CD4-positive, alpha-beta T cell treated with Interleukin-4 for 1 hour (primary cell): ENCODE results near the gene IFT57.

Experiments
- DNase-seq, 2 donors: peaks; one replicate each; pipeline ENCODE4 v3.0.0-alpha.2; 2020 to 2022

IFT57 gene

DNA sequence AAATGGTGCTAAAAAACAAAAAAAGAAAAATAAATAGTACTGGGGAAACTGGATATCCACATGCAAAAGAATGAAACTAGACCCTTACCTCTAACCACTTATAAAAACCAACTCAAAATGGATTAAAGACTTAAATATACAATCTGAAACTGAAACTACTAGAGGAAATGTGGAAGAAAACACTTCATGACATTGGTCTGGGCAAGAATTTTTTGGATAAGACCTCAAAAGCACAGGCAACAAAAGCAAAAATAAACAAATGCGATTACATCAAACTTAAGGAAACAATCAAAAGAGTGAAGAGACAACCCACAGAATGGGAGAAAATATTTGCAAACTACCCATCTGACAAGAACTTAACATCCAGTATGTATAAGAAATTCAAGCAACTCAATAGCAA is 6.4 kb downstream of the IFT57 start:
- no peak for DNase-seq

DNA sequence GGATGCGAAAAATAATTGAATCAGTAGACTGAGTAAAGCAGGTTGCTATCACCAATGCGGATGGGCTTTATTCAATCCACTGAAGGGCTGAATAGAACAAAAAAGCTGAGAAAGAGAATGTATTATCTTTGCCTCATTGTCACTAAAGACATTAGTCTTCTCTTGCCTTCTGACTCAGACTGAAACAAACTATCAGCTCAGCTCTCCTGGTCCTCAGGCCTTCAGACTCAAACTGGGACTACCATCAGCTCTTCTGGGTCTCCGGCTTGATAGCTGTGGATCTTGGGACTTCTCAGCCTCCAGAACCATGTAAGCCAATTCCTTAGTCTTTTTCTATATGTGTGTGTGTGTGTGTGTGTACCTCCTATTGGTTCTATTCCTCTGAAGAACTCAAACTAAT is 12.6 kb downstream of the IFT57 start:
- DNase-seq, result no peak

- DNase-seq, result no peak
Measured at GRCh38 chr3:108208831-108209230, 13.4 kb downstream of the IFT57 start.

DNA sequence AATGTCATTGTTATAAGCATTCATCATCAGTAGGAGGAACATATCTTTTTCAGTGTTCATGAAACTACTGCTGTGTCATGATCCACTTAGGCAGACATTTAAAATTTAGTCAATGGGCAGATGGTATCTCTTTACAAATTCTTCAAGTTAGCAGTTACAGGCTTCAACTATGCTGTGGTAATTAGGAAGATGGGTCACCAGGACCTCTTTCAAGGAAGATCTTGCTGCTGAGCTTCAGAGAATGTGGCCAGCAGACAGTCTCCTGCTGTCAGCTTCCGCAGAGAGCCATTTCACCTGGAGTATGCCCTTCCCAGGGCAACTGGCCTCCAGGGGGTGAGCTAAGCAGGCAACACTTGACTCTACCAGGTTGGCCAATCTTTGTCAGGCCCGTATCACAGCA is 19.4 kb downstream of the IFT57 start:
- no peak for DNase-seq

GRCh38 chr3:108202080-108202479 is 20.1 kb downstream of the IFT57 start:
- no peak for DNase-seq

DNA sequence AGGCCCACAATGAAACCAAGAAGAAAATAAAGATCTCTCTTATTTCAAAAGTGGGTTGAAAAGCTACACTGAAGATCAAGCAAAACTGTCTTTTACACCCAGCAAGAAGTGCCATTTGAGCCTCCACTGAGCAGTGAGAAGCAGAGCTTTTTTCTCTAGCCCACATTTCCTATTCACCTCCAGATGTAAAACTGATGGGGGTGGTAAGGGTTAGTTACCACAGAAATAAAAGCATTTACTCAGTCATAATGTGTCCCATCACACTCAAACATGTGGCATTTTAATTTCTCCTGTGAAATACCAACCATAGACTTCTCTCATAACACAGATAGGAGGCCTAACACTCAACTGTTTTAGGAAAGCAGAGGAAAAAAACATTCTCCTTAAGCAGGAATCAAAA is 21.0 kb downstream of the IFT57 start:
- DNase-seq, result no peak

- no peak for DNase-seq
Measured at GRCh38 chr3:108200578-108200977, 21.6 kb downstream of the IFT57 start.

GRCh38 chr3:108200024-108200423 is 22.2 kb downstream of the IFT57 start:
- no peak for DNase-seq

- DNase-seq, result no peak
Measured at GRCh38 chr3:108191394-108191793, 30.8 kb downstream of the IFT57 start.

- no peak for DNase-seq
Measured at GRCh38 chr3:108190346-108190745, 31.9 kb downstream of the IFT57 start.

GRCh38 chr3:108189440-108189839 is 32.8 kb downstream of the IFT57 start:
- no peak for DNase-seq

- DNase-seq, result no peak
Measured at GRCh38 chr3:108185536-108185935, 36.7 kb downstream of the IFT57 start.

DNA sequence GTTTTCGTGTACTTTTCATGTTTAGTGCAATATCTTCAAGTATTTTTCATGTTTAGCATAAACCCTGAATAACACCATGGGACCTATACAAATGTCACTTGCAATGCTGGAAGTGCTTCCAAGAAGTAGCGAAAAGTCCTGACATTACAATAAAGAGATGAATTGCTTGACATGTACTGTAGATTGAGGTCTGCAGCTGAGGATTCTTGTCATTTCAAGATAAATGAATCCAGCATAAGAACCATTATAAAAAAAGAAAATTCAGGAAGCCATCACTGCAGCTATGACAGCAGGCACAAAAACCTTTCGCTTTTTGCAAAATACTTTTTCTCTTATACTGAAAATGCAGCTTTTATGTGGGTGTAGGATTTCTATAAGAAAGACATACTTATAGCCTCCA is 37.4 kb downstream of the IFT57 start:
- DNase-seq, result no peak

GRCh38 chr3:108183971-108184370 is 38.3 kb downstream of the IFT57 start:
- DNase-seq, result no peak

DNA sequence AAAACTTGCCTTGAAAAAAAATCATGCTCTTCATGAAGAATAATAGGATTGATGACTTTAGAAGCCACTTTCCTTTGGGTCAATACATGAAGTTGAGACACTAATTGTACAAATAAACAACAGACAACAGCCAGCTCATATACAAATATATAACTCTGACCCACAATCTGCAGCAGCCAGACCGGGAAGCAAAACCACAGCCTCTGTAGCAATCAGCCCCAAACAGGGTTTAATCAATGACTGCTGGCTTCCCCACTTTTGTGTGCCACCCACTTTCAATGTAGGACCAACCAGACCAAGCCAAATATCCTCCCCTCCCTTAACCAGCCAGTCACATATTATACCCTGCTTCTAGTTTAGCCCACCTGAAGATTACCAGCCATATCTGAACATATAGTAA is 39.0 kb downstream of the IFT57 start:
- DNase-seq, result no peak

GRCh38 chr3:108182339-108182738 is 39.9 kb downstream of the IFT57 start:
- DNase-seq, result no peak

- DNase-seq, result no peak
Measured at GRCh38 chr3:108181172-108181571, 41.1 kb downstream of the IFT57 start.

DNA sequence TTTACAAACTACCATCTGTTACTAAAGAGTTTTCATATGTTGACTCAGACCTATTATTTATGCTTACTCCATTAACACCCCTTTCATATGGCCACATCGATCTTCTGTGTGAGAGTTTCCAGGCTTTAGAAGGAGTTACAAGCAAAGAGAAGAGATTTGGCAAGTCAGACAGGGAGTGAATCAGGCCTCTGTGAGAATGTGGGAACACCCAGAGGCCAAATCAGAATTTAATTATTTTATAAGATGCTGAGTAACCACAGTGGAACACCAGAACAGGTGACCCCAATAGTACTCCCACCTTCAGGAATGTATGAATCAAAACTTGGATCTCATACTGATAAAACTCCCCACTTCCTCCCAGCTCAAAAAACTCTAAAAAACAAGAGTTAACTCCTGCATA is 42.0 kb downstream of the IFT57 start:
- DNase-seq, result no peak

DNA sequence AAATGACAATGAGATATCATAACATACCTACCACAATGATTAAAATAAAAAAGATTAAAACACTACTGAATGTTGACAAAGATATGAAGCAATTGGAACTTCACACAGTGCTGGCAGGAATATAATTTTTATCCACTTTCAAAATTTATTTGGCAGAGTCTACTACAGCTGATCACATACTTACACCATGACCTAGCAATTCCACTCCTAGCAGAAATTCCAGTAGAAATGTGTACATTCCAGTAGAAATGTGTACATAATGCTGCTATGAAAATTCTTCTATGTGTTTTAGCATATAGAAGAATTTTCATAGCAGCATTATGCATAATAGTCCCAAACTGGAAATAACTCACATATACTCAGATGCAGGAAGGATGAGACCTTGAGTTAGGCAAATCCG is 43.5 kb downstream of the IFT57 start:
- no peak for DNase-seq

DNA sequence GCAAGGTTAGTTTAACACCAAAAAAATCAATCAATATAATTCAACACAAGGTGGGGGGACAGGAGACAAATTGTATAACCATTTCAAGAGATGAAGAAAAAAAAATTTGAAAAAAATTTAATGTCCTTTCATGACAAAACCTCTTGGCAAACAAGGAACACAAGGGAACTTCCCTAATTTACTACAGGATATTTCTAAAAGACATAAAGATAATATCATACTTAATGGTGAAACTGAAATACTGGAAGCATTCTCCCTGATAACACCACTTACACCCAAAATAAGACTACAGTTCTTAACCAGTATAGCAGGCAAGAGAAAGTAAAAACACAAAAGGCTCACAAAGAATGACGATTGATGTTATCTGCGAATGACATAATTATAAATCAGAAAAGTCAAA is 44.7 kb downstream of the IFT57 start:
- no peak for DNase-seq

DNA sequence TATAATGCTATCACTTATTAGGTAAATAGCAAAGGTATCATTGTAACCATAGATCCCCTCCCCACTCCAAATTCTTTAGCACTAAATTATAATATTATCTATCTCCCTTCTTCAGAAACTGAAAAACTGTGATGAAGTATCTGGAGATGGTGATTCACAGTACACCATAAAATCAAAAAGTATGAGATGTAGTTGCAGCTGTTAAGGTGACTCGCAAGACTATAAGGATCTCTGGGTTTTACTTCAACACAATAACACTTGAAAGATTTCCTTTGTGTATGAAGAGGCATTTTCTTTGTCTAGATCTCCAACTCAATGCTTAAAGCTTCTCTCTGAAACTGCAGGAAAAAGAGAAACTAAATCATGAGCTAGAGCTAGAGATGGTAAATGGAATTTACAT is 46.9 kb downstream of the IFT57 start:
- no peak for DNase-seq

GRCh38 chr3:108171106-108171505 is 51.1 kb downstream of the IFT57 start:
- DNase-seq, result no peak

DNA sequence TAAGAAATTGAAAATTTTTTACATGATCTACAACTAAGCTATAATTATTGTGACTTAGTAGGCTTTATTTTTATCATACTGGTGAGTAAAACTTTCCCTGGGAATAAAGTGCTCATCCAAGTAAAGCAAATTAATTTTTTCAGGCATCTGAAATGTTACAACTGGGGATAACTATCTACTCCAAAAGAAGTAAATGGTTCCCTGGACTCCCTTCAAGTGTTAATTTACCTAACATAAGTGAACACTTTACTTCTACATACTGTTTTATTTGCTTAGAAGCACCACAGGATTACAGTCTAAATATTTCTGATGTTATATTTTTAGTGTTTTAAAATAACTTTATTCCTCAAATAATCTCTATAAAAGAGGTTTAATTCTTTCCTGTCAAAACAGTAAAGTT is 57.8 kb downstream of the IFT57 start:
- no peak for DNase-seq

DNA sequence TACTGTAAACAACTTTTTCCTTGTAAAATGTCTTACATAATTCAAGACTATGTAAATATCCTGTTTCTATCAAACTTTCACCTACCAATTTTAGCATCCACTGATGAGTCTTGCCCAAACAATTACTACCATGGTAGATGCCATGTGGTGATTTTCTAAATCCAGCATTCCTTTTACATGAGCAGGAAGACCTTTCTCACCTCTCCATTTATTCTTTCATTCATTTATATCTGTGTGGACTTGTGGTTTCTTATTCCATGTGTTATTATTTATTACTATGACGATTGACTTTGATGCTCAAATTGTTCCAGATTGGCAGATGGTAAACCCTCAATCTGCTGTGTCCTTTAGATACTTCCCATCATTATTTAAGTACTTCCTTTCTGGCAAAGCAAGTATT is 62.4 kb downstream of the IFT57 start:
- DNase-seq, result no peak

GRCh38 chr3:108159105-108159504 is 63.1 kb downstream of the IFT57 start:
- DNase-seq, result no peak

DNA sequence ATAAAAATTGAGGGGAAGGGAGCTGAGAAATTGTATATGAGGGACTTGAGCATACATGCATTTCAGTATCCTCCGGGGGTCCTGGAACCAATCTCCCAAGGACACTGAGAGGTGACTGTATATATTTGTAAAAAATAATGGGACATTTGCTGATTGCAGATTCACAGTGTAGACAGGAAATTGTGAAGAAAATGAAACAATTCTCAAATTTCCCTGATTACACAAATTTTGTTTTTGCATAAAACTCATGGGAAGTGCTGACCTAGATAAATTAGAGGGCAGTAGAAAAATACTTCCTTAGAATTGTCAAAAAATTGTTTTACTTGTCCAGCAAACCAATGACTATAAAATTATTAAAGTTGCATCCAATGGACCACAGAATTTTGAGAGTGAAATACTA is 64.0 kb downstream of the IFT57 start:
- no peak for DNase-seq
